ENCODE results near the gene GM2A. TPM values are rescaled to one million over a fixed set of nuclear protein-coding genes. Genes with fewer than 3 reads are reported as not detected.

The GM2A gene
- total RNA-seq, 1 donor from 2014 or later: 27.1 TPM

DNA sequence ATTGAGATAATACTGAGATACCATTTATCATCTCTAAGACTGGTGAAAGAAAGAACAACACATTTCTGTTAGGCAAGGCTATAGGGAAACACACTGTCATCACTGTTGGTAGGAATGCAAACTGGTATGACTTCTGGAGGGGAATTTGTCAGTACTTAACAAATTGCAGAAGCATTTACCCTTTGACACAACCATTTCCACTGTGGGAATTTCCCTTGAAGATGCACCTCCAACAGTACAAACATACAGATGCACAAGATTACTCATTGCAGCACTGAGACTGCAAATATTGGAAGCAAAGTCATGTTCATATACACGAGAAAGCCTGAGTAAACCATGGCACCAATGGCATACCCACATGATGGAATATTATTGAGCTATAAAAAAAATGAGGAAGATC lies 17.6 kb downstream of the GM2A start:
- no peaks in the 10 kb centered on the region for H3K9me3 Mint-ChIP-seq (ENCODE audit: low read depth)
- H3K27me3 Mint-ChIP-seq: no peaks in the 10 kb centered on the region
- peaks cover 11% of the 10 kb centered on the region for H3K36me3 Mint-ChIP-seq (ENCODE audit: insufficient read depth)
- H3K4me1 Mint-ChIP-seq (ENCODE audit: low read depth): peaks cover 11% of the 10 kb centered on the region
- TF ChIP-seq, protein P1, sequence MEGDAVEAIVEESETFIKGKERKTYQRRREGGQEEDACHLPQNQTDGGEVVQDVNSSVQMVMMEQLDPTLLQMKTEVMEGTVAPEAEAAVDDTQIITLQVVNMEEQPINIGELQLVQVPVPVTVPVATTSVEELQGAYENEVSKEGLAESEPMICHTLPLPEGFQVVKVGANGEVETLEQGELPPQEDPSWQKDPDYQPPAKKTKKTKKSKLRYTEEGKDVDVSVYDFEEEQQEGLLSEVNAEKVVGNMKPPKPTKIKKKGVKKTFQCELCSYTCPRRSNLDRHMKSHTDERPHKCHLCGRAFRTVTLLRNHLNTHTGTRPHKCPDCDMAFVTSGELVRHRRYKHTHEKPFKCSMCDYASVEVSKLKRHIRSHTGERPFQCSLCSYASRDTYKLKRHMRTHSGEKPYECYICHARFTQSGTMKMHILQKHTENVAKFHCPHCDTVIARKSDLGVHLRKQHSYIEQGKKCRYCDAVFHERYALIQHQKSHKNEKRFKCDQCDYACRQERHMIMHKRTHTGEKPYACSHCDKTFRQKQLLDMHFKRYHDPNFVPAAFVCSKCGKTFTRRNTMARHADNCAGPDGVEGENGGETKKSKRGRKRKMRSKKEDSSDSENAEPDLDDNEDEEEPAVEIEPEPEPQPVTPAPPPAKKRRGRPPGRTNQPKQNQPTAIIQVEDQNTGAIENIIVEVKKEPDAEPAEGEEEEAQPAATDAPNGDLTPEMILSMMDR (IDR thresholded peaks at IDR 0.05; ENCODE audit: unreplicated experiment): no peak
- no peak for DNase-seq (ENCODE audit: low spot score, unreplicated experiment)
- H3K4me3 Mint-ChIP-seq (ENCODE audit: low read depth): no peak overlapping the region
- no peak overlapping the region for H3K27ac Mint-ChIP-seq

DNA sequence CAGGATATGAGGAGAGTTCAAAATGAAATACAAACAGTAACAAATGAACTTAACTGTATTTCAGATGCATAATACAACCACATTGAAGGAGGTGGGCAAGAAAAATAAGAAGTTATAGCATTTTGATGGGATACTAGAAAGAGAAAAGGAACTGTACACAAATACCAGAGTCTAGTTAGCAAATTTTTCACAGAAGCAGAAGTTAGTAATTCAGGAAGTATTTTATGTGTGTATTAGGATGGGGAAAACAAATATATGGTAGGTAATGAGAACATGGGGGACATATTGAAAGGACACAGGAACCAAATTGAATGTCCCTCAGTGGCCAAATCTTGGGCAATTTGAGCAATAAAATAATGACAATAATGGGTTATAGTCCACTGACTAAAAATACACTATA lies 18.4 kb downstream of the GM2A start:
- Mint-ChIP-seq H3K9me3 (ENCODE audit: low read depth) (no peaks in the 10 kb centered on the region), H3K4me3 (ENCODE audit: low read depth) (no peak overlapping the region), H3K27me3 (no peaks in the 10 kb centered on the region)

DNA sequence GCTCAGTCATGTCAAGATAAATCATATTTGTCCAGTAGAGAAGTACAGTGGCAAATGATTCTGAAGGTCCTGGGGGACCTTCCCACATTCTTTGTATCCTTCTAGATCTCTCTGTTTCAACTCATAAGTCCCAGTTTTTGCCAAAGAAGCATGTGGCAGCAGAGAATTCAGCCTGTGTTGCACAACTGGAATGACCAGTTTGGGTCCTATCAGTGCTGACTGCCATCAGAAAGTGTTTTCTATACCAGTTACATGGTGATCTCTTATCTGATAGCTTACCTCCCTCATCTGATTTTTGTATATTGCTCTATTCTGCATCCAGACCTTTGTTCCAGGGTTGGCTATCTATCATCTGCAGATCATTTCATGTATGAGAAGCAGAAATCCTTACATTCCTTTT lies 21.7 kb downstream of the GM2A start:
- no peak overlapping the region for H3K4me3 Mint-ChIP-seq (ENCODE audit: low read depth)
- TF ChIP-seq, protein P1 (IDR thresholded peaks at IDR 0.05; ENCODE audit: unreplicated experiment): no peak
- H3K9me3 Mint-ChIP-seq (ENCODE audit: low read depth): no peaks in the 10 kb centered on the region
- no peak for DNase-seq (ENCODE audit: low spot score, unreplicated experiment)
- peak overlapping the region; percentile 12 for H3K27ac Mint-ChIP-seq
- peaks cover 9% of the 10 kb centered on the region for H3K4me1 Mint-ChIP-seq (ENCODE audit: low read depth)
- H3K36me3 Mint-ChIP-seq (ENCODE audit: insufficient read depth): no peaks in the 10 kb centered on the region
- H3K27me3 Mint-ChIP-seq: no peaks in the 10 kb centered on the region

More for the DNA sequence above, 18.4 kb downstream of the GM2A start:
- DNase-seq (ENCODE audit: low spot score, unreplicated experiment): no peak
- H3K27ac Mint-ChIP-seq: no peak overlapping the region
- peaks cover 11% of the 10 kb centered on the region for H3K4me1 Mint-ChIP-seq (ENCODE audit: low read depth)
- TF ChIP-seq, protein P1 (IDR thresholded peaks at IDR 0.05; ENCODE audit: unreplicated experiment): no peak
- H3K36me3 Mint-ChIP-seq (ENCODE audit: insufficient read depth): peaks cover 11% of the 10 kb centered on the region

DNA sequence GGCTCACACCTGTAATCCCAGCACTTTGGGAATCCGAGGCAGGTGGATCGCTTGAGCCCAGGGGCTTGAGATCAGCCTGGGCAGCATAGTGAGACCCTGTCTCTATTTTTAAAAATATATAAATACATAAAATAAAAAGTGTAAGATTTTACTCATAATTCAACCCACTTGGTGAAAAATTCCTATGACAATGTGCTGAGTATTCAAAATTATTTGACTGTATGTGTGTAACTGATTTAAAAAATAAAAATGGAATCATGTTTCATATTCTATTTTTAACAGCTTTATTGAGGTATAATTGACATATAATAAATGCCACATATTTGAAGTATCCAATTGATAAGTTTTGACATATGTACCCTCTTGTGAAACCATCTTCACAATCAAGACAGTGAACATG lies 22.8 kb downstream of the GM2A start:
- Mint-ChIP-seq H3K9me3 (ENCODE audit: low read depth) (no peaks in the 10 kb centered on the region), H3K36me3 (ENCODE audit: insufficient read depth) (no peaks in the 10 kb centered on the region), H3K4me1 (ENCODE audit: low read depth) (peaks cover 9% of the 10 kb centered on the region), H3K27ac (no peak overlapping the region), H3K27me3 (no peaks in the 10 kb centered on the region), H3K4me3 (ENCODE audit: low read depth) (no peak overlapping the region)
- no peak for DNase-seq (ENCODE audit: low spot score, unreplicated experiment)
- TF ChIP-seq, protein P1 (IDR thresholded peaks at IDR 0.05; ENCODE audit: unreplicated experiment): no peak

DNA sequence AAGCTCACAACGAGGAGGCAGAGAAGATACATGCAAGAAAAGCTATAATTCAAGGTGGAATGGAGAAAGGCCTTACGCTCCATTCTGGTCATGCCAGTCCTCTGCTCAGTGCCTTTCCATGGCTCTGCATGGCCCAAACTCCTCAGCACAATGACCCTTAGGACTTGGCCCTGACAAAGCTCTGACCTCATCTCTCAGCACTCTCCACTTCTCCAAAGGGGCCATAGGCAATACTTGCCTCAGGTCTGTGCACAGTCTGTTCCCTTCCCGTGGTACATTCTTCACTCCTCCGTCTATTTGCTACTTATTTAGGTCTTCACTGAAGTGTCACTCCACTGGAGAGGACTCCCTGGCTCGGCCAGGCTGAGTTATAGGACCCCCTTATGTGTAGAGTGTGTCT lies 25.9 kb downstream of the GM2A start:
- Mint-ChIP-seq H3K27me3 (no peaks in the 10 kb centered on the region), H3K9me3 (ENCODE audit: low read depth) (no peaks in the 10 kb centered on the region), H3K27ac (no peak overlapping the region), H3K36me3 (ENCODE audit: insufficient read depth) (no peaks in the 10 kb centered on the region), H3K4me1 (ENCODE audit: low read depth) (peaks cover 9% of the 10 kb centered on the region), H3K4me3 (ENCODE audit: low read depth) (no peak overlapping the region)
- TF ChIP-seq, protein P1 (IDR thresholded peaks at IDR 0.05; ENCODE audit: unreplicated experiment): no peak
- DNase-seq (ENCODE audit: low spot score, unreplicated experiment): no peak
